ENCODE results near the gene LRRN1.

GRCh38 chr3:3855056-3855455, 55.8 kb downstream of the LRRN1 start:
- TF ChIP-seq CTCF (IDR thresholded peaks at IDR 0.05; ENCODE audit: low read length) (no peak), EZH2 (optimal IDR thresholded peaks at IDR 0.05; ENCODE audit: low read depth, low read length) (no peak), EZH2phosphoT487 (IDR thresholded peaks at IDR 0.05; ENCODE audit: low read length) (no peak)

Data from MM.1S (cell line).